PFSK-1 (cell line): ENCODE measurements around the gene ATP2A2.

Experiments
- FOXP2 ChIP-seq: optimal IDR thresholded peaks from 2 replicates; pipeline ENCODE3; 2011; ENCODE audit warnings: borderline replicate concordance, control low read depth, inconsistent platforms; ENCODE audit not compliant: insufficient read depth; ENCODE audit errors: extremely low read length, extremely low read depth
- POLR2AphosphoS5 ChIP-seq: IDR thresholded peaks from 2 replicates; pipeline ENCODE4 v1.6.1; 2012; ENCODE audit warnings: low read depth, mild to moderate bottlenecking, control low read depth, low read length, moderate library complexity
- REST ChIP-seq, 2 experiments: IDR thresholded peaks; 2 replicates each; pipeline versions ENCODE4 v1.6.1 to v1.8.0; 2011 to 2012; ENCODE audit warnings: low read depth in 2 of 2, low read length in 2 of 2, control low read depth in 1 of 2, inconsistent platforms in 1 of 2, mild to moderate bottlenecking in 1 of 2, moderate library complexity in 1 of 2; ENCODE audit not compliant: insufficient read depth in 1 of 2
- SIN3A ChIP-seq: IDR thresholded peaks from 2 replicates; pipeline ENCODE4 v1.6.1; 2012; ENCODE audit warnings: mild to moderate bottlenecking, low read length, moderate library complexity, borderline replicate concordance; ENCODE audit not compliant: insufficient read depth
- TAF1 ChIP-seq: IDR thresholded peaks from 2 replicates; pipeline ENCODE4 v1.6.1; 2012; ENCODE audit warnings: low read length, control low read depth, borderline replicate concordance; ENCODE audit not compliant: insufficient read depth

GRCh38 chr12:110352401-110352800 is 71.4 kb downstream of the ATP2A2 start:
- no peak; the same call in 1 of the 2 replicates for TF ChIP-seq POLR2AphosphoS5
- no peak for TF ChIP-seq REST (IDR thresholded peaks at IDR 0.05; ENCODE audit: insufficient read depth in 1 of 2, low read depth in 2 of 2, low read length in 2 of 2)
- TF ChIP-seq SIN3A, result no peak
- no peak for TF ChIP-seq TAF1
- TF ChIP-seq FOXP2, result no peak
